Sigmoid colon (tissue), 4 donors: ENCODE measurements around the gene FAM76A.

ENCODE experiments used
- CTCF ChIP-seq, 4 experiments: fragments of 450-650 bp in 3 of 4; fragments of 200-600 bp in 1 of 4; IDR thresholded peaks; one replicate each; pipeline ENCODE4 v1.5.1; 2016 to 2019; ENCODE audit warnings: antibody characterized with exemption in 4 of 4, mild to moderate bottlenecking in 3 of 4, moderate library complexity in 2 of 4
- EP300 ChIP-seq, 4 donors: sonication (generic); formaldehyde crosslinking; IDR thresholded peaks; one replicate each; pipeline ENCODE4 v1.6.1; 2017; ENCODE audit warnings: antibody characterized with exemption in 4 of 4
- POLR2A ChIP-seq, 2 donors: fragments of 450-650 bp; IDR thresholded peaks; one replicate each; pipeline ENCODE4 v1.6.1; 2016; ENCODE audit warnings: antibody characterized with exemption in 2 of 2, mild to moderate bottlenecking in 2 of 2, moderate library complexity in 2 of 2
- POLR2AphosphoS5 ChIP-seq, 4 donors: sonication (generic); formaldehyde crosslinking; IDR thresholded peaks; one replicate each; pipeline ENCODE4 v1.6.1; 2017; ENCODE audit warnings: antibody characterized with exemption in 4 of 4

GRCh38 chr1:27686223-27686990, 39.4 kb upstream of the FAM76A start:
- no peak for TF ChIP-seq CTCF (IDR thresholded peaks at IDR 0.05)
- no peak for TF ChIP-seq POLR2A (IDR thresholded peaks at IDR 0.05)
- no peak for TF ChIP-seq POLR2AphosphoS5 (IDR thresholded peaks at IDR 0.05)
- no peak for TF ChIP-seq EP300 (IDR thresholded peaks at IDR 0.05)
